OCI-LY3 (cell line): ENCODE data around the gene CTAGE1.

Experiments used
- H2AFZ ChIP-seq: fragments of 200-600, 300-600 bp; shearing (Covaris generic); 2 replicates; pipeline ENCODE4 v1.6.0; 2014; ENCODE audit warnings: antibody characterized with exemption, low read depth, low read length
- H3K27ac ChIP-seq: fragments of 200-600, 300-600 bp; sonication (generic); 2 replicates; pipeline ENCODE4 v1.5.1; 2014; ENCODE audit warnings: mild to moderate bottlenecking, low read length, moderate library complexity, mixed read lengths
- H3K27me3 ChIP-seq: fragments of 200-600, 300-600 bp; sonication (generic); 2 replicates; pipeline ENCODE4 v1.6.1; 2014; ENCODE audit warnings: low read depth, low read length, mixed read lengths
- H3K36me3 ChIP-seq: fragments of 200-600, 300-600 bp; sonication (generic); replicated peaks from 2 replicates; pipeline ENCODE3; 2014; ENCODE audit warnings: low read depth, low read length, mixed read lengths
- H3K4me1 ChIP-seq: fragments of 300-600, 200-600 bp; sonication (generic); 2 replicates; pipeline ENCODE4 v1.6.1; 2014; ENCODE audit warnings: low read length, mixed read lengths
- H3K4me2 ChIP-seq: fragments of 200-600, 300-600 bp; sonication (generic); 2 replicates; pipeline ENCODE4 v1.6.1; 2014; ENCODE audit warnings: low read length, mixed read lengths
- H3K4me3 ChIP-seq: fragments of 300-600, 200-600 bp; sonication (generic); 2 replicates; pipeline ENCODE4 v1.5.1; 2014; ENCODE audit warnings: antibody characterized with exemption, mild to moderate bottlenecking, low read length, moderate library complexity
- H3K79me2 ChIP-seq: fragments of 300-600, 200-600 bp; shearing (Covaris generic); 2 replicates; pipeline ENCODE4 v1.6.1; 2014; ENCODE audit warnings: mild to moderate bottlenecking, low read length, mixed read lengths
- H3K9ac ChIP-seq: fragments of 300-600, 200-600 bp; shearing (Covaris generic); 2 replicates; pipeline ENCODE4 v1.6.0; 2014; ENCODE audit warnings: mild to moderate bottlenecking, low read length, moderate library complexity
- H3K9me3 ChIP-seq: fragments of 200-600, 300-600 bp; shearing (Covaris generic); 2 replicates; pipeline ENCODE4 v1.6.1; 2014; ENCODE audit warnings: low read length, mixed read lengths; ENCODE audit not compliant: insufficient read depth
- H4K20me1 ChIP-seq: fragments of 200-600, 300-600 bp; sonication (generic); 2 replicates; pipeline ENCODE4 v1.6.1; 2016; ENCODE audit warnings: low read length, mixed read lengths; ENCODE audit not compliant: insufficient read depth
- EZH2phosphoT487 ChIP-seq: fragments of 200-600 bp; shearing (Covaris generic); IDR thresholded peaks from 2 replicates; pipeline ENCODE4 v1.6.1; 2018; ENCODE audit warnings: antibody characterized with exemption, mixed run types, low read depth
- TF ChIP-seq, protein P1 (sequence below): fragments of 200-600, 300-600 bp; sonication (generic); IDR thresholded peaks from 2 replicates; pipeline ENCODE4 v1.5.1; 2014; ENCODE audit warnings: antibody characterized with exemption, low read length, low read depth

Gene CTAGE1

DNA sequence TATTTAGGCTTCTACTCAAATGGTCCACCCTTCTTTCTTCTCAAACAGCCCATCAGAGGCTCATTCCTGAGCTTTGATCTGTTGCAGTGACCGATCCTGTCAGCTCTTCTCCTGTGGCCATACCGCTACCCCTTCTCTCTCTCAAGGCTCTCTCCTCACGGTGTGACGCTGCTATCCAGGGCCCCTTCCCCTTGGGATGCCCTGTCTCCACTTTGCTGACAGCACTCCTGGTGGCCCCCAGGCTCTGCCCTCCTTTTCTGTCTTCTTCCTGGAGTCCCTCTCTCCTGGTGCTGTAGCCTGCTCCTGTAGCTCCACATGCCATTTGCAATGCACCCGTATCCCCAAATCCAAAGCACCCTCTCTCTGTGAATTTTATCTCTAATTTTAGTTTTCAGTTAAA is 45.4 kb upstream of the CTAGE1 start:
- Histone ChIP-seq H4K20me1 (no peaks in the 10 kb centered on the region), H2AFZ (no peak overlapping the region), H3K9ac (no peak overlapping the region), H3K36me3 (no peaks in the 10 kb centered on the region), H3K79me2 (no peaks in the 10 kb centered on the region), H3K4me2 (no peak overlapping the region), H3K27ac (no peak overlapping the region), H3K9me3 (no peaks in the 10 kb centered on the region), H3K4me3 (no peak overlapping the region), H3K4me1 (peaks cover 7% of the 10 kb centered on the region), H3K27me3 (0 out of 2 replicates have a peak, but pooled peaks cover 8% of the 10 kb centered on the region)
- no peak for TF ChIP-seq EZH2phosphoT487
- TF ChIP-seq, protein P1, sequence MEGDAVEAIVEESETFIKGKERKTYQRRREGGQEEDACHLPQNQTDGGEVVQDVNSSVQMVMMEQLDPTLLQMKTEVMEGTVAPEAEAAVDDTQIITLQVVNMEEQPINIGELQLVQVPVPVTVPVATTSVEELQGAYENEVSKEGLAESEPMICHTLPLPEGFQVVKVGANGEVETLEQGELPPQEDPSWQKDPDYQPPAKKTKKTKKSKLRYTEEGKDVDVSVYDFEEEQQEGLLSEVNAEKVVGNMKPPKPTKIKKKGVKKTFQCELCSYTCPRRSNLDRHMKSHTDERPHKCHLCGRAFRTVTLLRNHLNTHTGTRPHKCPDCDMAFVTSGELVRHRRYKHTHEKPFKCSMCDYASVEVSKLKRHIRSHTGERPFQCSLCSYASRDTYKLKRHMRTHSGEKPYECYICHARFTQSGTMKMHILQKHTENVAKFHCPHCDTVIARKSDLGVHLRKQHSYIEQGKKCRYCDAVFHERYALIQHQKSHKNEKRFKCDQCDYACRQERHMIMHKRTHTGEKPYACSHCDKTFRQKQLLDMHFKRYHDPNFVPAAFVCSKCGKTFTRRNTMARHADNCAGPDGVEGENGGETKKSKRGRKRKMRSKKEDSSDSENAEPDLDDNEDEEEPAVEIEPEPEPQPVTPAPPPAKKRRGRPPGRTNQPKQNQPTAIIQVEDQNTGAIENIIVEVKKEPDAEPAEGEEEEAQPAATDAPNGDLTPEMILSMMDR: no peak

DNA sequence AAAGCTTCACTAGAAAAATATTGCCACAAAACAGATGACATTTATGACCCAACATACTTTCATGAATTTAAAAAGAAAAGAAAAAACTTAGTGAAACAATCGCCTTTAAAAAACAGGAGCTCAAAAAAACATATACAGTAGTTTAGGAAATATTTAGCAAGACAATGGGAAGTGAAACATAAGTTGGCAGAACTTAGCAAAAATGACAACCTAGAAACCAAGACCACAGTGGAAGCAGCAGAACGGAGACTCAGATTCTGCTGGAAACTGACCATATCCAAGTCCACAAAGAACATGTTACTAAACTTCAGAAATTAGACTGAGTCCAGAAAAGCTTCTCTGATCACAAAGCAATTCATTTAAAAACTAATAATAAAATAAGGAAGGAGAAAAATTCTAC is 41.8 kb upstream of the CTAGE1 start:
- Histone ChIP-seq H3K9me3 (no peaks in the 10 kb centered on the region), H3K79me2 (no peaks in the 10 kb centered on the region), H3K9ac (no peak overlapping the region), H3K4me2 (peak overlapping the region; percentile 50), H3K4me1 (peaks cover 7% of the 10 kb centered on the region), H3K27me3 (peaks cover 22% of the 10 kb centered on the region; the same call in 1 of the 2 replicates), H3K36me3 (no peaks in the 10 kb centered on the region), H4K20me1 (no peaks in the 10 kb centered on the region), H3K27ac (no peak overlapping the region), H2AFZ (no peak overlapping the region), H3K4me3 (no peak overlapping the region)
- no peak for TF ChIP-seq EZH2phosphoT487
- TF ChIP-seq, protein P1: no peak

DNA sequence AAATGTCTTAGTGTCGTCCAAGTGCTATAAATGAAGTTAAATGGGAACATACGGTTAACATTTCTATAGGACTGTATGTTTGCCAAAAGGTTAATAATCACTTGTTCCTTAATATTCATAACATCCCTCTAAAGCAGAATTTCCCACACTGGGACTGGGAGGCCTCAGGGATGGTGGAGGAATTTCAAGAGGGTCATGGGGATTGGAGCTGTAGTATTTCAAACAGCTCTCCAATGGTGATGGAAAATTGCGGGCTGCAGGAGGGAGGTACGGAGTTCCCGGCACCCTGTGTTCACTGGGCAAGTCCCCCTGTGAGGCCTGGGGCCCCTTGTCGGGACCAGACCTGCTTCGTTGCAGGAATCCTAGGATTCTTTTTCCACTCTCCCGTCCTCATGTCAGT is 39.8 kb upstream of the CTAGE1 start:
- no peak for TF ChIP-seq EZH2phosphoT487
- TF ChIP-seq, protein P1: no peak
- Histone ChIP-seq H3K27ac (no peak overlapping the region), H3K4me1 (peaks cover 7% of the 10 kb centered on the region), H3K4me2 (no peak overlapping the region), H3K36me3 (no peaks in the 10 kb centered on the region), H3K9me3 (no peaks in the 10 kb centered on the region), H2AFZ (no peak overlapping the region), H3K79me2 (no peaks in the 10 kb centered on the region), H4K20me1 (no peaks in the 10 kb centered on the region), H3K27me3 (peaks cover 18% of the 10 kb centered on the region; the same call in 1 of the 2 replicates), H3K9ac (no peak overlapping the region), H3K4me3 (no peak overlapping the region)

DNA sequence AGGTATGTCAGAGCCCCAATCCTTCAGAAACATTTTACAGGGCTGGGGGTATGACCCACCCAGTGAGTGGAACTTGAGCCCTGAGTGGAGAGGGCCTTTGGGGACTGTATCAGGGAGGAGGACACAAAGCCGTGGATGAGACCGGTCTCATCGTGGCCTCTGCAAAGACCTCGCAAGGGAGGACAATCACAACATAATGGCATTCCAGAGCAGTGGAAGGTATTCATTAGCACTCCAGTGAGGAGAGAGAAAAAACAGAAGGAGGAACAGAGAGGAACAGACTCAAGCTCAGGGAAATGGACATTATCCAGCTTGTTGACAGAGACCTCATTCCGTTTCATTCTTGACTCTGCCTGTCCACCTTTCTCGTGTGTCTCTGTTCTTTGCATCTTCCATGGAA is 38.8 kb upstream of the CTAGE1 start:
- no peak overlapping the region for H3K4me2 ChIP-seq
- no peaks in the 10 kb centered on the region for H3K9me3 ChIP-seq
- peaks cover 7% of the 10 kb centered on the region for H3K4me1 ChIP-seq
- no peak overlapping the region for H3K9ac ChIP-seq
- no peaks in the 10 kb centered on the region for H3K36me3 ChIP-seq
- H3K79me2 ChIP-seq: no peaks in the 10 kb centered on the region
- H4K20me1 ChIP-seq: no peaks in the 10 kb centered on the region
- TF ChIP-seq EZH2phosphoT487: no peak
- TF ChIP-seq, protein P1: no peak
- H3K4me3 ChIP-seq: no peak overlapping the region
- H3K27ac ChIP-seq: no peak overlapping the region
- H3K27me3 ChIP-seq: peaks cover 18% of the 10 kb centered on the region; the same call in 1 of the 2 replicates
- no peak overlapping the region for H2AFZ ChIP-seq
